Hepatocyte (in vitro differentiated cells): ENCODE measurements around the gene TCP10L.

ENCODE experiments used
- CTCF ChIP-seq: fragments of 200-600 bp; sonication (generic); IDR thresholded peaks from 2 replicates; pipeline ENCODE4 v1.5.1; 2016; ENCODE audit warnings: antibody characterized with exemption, mild to moderate bottlenecking; ENCODE audit not compliant: poor library complexity
- EZH2 ChIP-seq: fragments of 200-600 bp; sonication (generic); IDR thresholded peaks from 2 replicates; pipeline ENCODE4 v1.6.1; 2016; ENCODE audit warnings: antibody characterized with exemption, mild to moderate bottlenecking, borderline replicate concordance
- EZH2phosphoT487 ChIP-seq: fragments of 200-600 bp; sonication (generic); IDR thresholded peaks from one replicate; pipeline ENCODE4 v1.6.1; 2018; ENCODE audit warnings: antibody characterized with exemption, mild to moderate bottlenecking, low read depth, moderate library complexity; ENCODE audit not compliant: unreplicated experiment, severe bottlenecking

GRCh38 chr21:32559006-32559610, 26.2 kb downstream of the TCP10L start:
- TF ChIP-seq CTCF: no peak
- no peak for TF ChIP-seq EZH2
- TF ChIP-seq EZH2phosphoT487: no peak
